ENCODE results near the gene GSTO1. TPM values are rescaled to one million over a fixed set of nuclear protein-coding genes. Genes with fewer than 3 reads are reported as not detected.
"Not testable (repeated sequence)": the region's sequence is repeated elsewhere in the genome, so short reads cannot be mapped to it uniquely, and the experiment has no call there.

The GSTO1 gene
- total RNA-seq, 1 donor from 2014 or later, result 189 TPM

DNA sequence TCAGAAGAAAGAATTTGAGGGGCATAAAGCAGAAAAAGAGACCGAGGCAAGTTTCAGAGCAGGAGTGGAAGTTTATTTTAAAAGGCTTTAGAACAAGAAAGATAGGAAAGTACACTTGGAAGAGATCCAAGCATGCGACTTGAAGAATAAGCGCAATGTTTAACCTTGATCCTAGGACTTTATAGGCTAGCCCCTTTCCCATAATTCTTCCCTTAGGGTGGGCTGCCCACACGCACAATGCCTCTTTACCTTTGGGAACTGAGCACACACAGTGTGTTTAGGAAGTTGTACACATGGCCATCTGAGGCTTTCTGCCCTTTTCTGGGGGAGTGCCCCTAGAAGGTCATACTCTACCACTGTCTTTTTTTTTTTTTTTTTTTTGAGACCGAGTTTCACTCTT, 11.2 kb upstream of the GSTO1 start:
- H3K27ac ChIP-seq (replicated peaks), result no peak overlapping the region
- DNase-seq, result no peak
- H3K9me3 ChIP-seq (replicated peaks), result peaks cover 8% of the 10 kb centered on the region
- H3K27me3 ChIP-seq (ENCODE audit: low read depth), result no peaks in the 10 kb centered on the region
- no peaks in the 10 kb centered on the region for H3K4me1 ChIP-seq
- H3K36me3 ChIP-seq, result no peaks in the 10 kb centered on the region
- intact Hi-C loops (cut with micrococcal nuclease), result no loop called here
- TF ChIP-seq, protein P1, sequence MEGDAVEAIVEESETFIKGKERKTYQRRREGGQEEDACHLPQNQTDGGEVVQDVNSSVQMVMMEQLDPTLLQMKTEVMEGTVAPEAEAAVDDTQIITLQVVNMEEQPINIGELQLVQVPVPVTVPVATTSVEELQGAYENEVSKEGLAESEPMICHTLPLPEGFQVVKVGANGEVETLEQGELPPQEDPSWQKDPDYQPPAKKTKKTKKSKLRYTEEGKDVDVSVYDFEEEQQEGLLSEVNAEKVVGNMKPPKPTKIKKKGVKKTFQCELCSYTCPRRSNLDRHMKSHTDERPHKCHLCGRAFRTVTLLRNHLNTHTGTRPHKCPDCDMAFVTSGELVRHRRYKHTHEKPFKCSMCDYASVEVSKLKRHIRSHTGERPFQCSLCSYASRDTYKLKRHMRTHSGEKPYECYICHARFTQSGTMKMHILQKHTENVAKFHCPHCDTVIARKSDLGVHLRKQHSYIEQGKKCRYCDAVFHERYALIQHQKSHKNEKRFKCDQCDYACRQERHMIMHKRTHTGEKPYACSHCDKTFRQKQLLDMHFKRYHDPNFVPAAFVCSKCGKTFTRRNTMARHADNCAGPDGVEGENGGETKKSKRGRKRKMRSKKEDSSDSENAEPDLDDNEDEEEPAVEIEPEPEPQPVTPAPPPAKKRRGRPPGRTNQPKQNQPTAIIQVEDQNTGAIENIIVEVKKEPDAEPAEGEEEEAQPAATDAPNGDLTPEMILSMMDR (IDR thresholded peaks at IDR 0.05; ENCODE audit: borderline replicate concordance), result no peak
- H3K4me3 ChIP-seq, result no peak overlapping the region

DNA sequence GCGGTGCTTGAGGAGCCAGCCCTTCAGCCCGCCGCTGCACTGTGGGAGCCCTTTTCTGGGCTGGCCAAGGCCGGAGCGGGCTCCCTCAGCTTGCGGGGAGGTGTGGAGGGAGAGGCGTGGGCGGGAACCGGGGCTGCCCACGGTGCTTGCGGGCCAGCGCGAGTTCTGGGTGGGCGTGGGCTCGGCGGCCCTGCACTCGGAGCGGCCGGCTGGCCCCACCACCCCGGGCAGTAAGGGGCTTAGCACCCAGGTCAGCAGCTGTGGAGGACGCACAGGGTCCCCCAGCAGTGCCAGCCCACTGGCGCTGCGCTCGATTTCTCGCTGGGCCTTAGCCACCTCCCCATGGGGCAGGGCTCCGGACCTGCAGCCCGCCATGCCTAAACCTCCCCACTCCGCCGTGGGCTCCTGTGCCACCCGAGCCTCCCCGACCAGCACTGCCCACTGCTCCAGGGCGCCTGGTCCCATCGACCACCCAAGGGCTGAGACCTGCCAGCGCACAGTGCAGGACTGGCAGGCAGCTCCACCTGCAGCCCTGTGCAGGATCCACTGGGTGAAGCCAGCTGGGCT, 9.5 kb upstream of the GSTO1 start:
- Histone ChIP-seq H3K4me3 (no peak overlapping the region), H3K27me3 (ENCODE audit: low read depth) (no peaks in the 10 kb centered on the region), H3K4me1 (no peaks in the 10 kb centered on the region), H3K9me3 (replicated peaks) (peaks cover 8% of the 10 kb centered on the region), H3K36me3 (no peaks in the 10 kb centered on the region), H3K27ac (replicated peaks) (no peak overlapping the region)
- DNase-seq, result no peak
- TF ChIP-seq, protein P1 (IDR thresholded peaks at IDR 0.05; ENCODE audit: borderline replicate concordance), result no peak
- intact Hi-C loops (cut with micrococcal nuclease), result no loop called here

DNA sequence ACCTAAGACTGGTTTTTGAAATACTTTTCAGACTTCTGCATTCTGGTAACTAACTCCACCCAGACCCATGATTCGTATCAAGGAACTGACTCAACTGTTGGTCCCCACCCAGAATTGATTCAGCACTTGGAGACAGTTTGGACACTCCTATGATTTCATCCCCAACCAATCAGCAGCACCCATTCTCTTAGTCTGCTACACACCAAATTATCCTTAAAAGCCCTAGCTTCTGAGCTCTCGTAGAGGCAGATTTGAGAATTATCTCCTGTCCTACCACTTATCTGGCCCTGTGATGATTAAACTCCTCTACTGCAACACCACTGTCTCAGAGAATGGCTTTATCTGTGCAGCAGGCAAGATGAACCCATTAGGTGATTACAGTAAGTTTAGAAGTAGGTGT, 7.7 kb upstream of the GSTO1 start:
- Histone ChIP-seq H3K9me3 (replicated peaks) (peaks cover 8% of the 10 kb centered on the region), H3K4me3 (no peak overlapping the region), H3K27ac (replicated peaks) (no peak overlapping the region), H3K4me1 (no peaks in the 10 kb centered on the region), H3K27me3 (ENCODE audit: low read depth) (no peaks in the 10 kb centered on the region), H3K36me3 (no peaks in the 10 kb centered on the region)
- intact Hi-C loops (cut with micrococcal nuclease), result no loop called here
- no peak for DNase-seq
- TF ChIP-seq, protein P1 (IDR thresholded peaks at IDR 0.05; ENCODE audit: borderline replicate concordance), result no peak

DNA sequence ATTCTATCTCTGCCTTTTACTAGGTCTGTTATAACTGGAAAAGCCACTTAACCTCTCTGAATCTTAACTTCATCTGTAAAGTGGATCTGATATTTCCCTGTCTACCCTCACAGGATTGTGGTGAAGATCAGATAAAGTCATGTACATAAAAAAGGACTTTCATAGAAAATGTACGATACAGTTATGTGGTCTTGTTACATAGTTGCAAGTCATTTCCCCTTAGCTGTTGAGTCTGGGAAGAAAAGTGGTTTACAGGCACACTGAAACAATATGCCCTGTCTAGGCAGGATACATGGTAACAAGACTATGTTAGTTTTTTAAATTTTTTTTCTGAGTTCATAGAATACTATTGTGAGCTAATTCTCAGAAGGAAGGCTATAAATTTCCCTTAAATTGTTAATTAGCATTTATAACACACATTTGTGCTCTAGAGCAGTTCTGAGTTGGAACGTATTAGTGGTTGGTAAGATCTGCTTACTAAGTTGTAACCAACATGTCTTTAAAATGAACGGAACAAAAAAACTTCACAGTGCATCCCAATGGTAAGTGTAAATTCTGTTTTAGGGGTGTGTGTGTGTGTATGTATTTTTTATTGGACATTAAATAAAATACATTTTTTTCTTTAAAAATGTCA, 7.1 kb upstream of the GSTO1 start:
- TF ChIP-seq, protein P1 (IDR thresholded peaks at IDR 0.05; ENCODE audit: borderline replicate concordance), result no peak
- Histone ChIP-seq H3K36me3 (no peaks in the 10 kb centered on the region), H3K27me3 (ENCODE audit: low read depth) (no peaks in the 10 kb centered on the region), H3K27ac (replicated peaks) (no peak overlapping the region), H3K4me3 (no peak overlapping the region), H3K9me3 (replicated peaks) (peaks cover 8% of the 10 kb centered on the region), H3K4me1 (no peaks in the 10 kb centered on the region)
- intact Hi-C loops (cut with micrococcal nuclease), result no loop called here
- DNase-seq, result no peak

DNA sequence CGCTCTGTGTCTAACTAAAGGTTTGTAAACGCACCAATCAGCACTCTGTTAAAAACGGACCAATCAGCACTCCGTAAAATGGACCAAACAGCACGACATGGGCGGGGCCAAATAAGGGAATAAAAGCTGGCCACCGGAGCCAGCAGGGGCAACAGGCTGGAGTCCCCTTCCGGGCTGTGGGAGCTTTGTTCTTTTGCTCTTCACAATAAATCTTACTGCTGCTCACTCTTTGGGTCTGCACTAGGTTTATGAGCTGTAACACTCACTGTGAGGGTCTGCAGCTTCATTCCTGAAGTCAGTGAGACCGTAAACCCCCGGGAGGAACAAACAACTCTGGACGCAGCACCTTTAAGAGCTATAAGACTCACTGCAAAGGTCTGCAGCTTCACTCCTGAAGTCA, 5.8 kb upstream of the GSTO1 start:
- DNase-seq; intact Hi-C loops (cut with micrococcal nuclease); H3K36me3 ChIP-seq; H3K27me3 ChIP-seq (ENCODE audit: low read depth); H3K27ac ChIP-seq (replicated peaks); H3K9me3 ChIP-seq (replicated peaks); H3K4me3 ChIP-seq; H3K4me1 ChIP-seq: not testable (repeated sequence)

DNA sequence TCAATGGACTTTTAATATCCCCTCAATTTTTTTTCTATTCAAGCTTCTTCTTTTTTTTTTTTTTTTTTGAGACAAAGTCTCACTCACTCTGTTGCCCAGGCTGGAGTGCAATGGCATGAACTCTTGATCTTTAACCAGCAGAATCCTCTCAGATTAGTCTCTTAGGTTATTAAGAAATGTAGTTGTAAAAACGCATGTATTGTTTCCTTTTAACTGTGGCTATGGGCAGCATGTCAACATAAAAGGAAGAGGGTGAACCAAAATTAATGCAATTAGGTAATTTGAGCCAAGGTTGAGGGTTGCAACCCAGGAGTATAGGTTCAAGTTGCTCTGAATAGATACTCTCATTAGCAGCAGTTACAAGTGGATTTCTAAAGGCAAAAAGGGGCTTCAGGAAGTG, 4.3 kb upstream of the GSTO1 start:
- Histone ChIP-seq H3K4me1 (peaks cover 17% of the 10 kb centered on the region), H3K36me3 (no peaks in the 10 kb centered on the region), H3K27me3 (ENCODE audit: low read depth) (no peaks in the 10 kb centered on the region), H3K4me3 (no peak overlapping the region), H3K27ac (replicated peaks) (no peak overlapping the region), H3K9me3 (replicated peaks) (peaks cover 8% of the 10 kb centered on the region)
- TF ChIP-seq, protein P1 (IDR thresholded peaks at IDR 0.05; ENCODE audit: borderline replicate concordance), result no peak
- intact Hi-C loops (cut with micrococcal nuclease), result no loop called here
- DNase-seq, result no peak

All from left ventricle myocardium inferior (tissue), 1 donor.